ENCODE measurements around the gene SLCO4A1.

GRCh38 chr20:62632575-62633090 is 9.7 kb upstream of the SLCO4A1 start:
- TF ChIP-seq CTCF (conservative IDR thresholded peaks at IDR 0.05; ENCODE audit: low read depth, low read length) = no peak
- no peak for TF ChIP-seq EZH2 (IDR thresholded peaks at IDR 0.05; ENCODE audit: low read length, unreplicated experiment)
- TF ChIP-seq EZH2phosphoT487 (IDR thresholded peaks at IDR 0.05; ENCODE audit: borderline replicate concordance, low read length) = no peak
